H1 (cell line): ENCODE measurements around the gene OR52B6. TPM values are rescaled to one million over a fixed set of nuclear protein-coding genes. Genes with fewer than 3 reads are reported as not detected.

ENCODE experiments used
- CTCF ChIA-PET: fragments of 300-600 bp; sonication (Branson Sonifier 250); formaldehyde crosslinking; loops from one replicate; lab custom pipeline; 2021; ENCODE audit not compliant: partially characterized antibody; lab: Charles Lee
- POLR2A ChIA-PET: fragments of 300-600 bp; sonication (Branson Sonifier 250); formaldehyde crosslinking; loops from one replicate; lab custom pipeline; 2021; ENCODE audit warnings: inconsistent platforms; ENCODE audit not compliant: partially characterized antibody; lab: Charles Lee
- DNase-seq, 2 experiments: peaks; one replicate each; pipeline versions ENCODE4 v3.0.0 to v3.0.0-alpha.2; 2010 to 2022; ENCODE audit warnings: low spot score in 2 of 2, low read depth in 1 of 2, mixed read lengths in 1 of 2
- FAIRE-seq: peaks from 2 replicates; lab custom pipeline; 2011; peaks lifted over from hg19 to GRCh38; lab: Jason Lieb, UNC
- H2AFZ ChIP-seq: 2 replicates; pipeline ENCODE4 v1.8.1; 2012; ENCODE audit warnings: low read length, inconsistent platforms
- H2AK5ac ChIP-seq: 2 replicates; pipeline ENCODE4 v1.6.1; 2013; ENCODE audit warnings: low read depth, low read length
- H2BK120ac ChIP-seq: replicated peaks from 2 replicates; pipeline ENCODE3; 2013; ENCODE audit warnings: low read depth, low read length, inconsistent platforms
- H2BK12ac ChIP-seq: 2 replicates; pipeline ENCODE4 v1.6.1; 2013; ENCODE audit warnings: low read depth, low read length
- H2BK15ac ChIP-seq: 2 replicates; pipeline ENCODE4 v1.6.1; 2013; ENCODE audit warnings: low read length
- H2BK20ac ChIP-seq: 2 replicates; pipeline ENCODE4 v1.6.1; 2013; ENCODE audit warnings: low read length
- H2BK5ac ChIP-seq: 2 replicates; pipeline ENCODE4 v1.6.1; 2013; ENCODE audit warnings: low read depth, low read length
- H3K14ac ChIP-seq: 2 replicates; pipeline ENCODE4 v1.6.1; 2013; ENCODE audit warnings: inconsistent platforms; ENCODE audit not compliant: insufficient read length
- H3K18ac ChIP-seq: 2 replicates; pipeline ENCODE4 v1.6.1; 2013; ENCODE audit warnings: low read length; ENCODE audit errors: extremely low read depth
- H3K23ac ChIP-seq: 2 replicates; pipeline ENCODE4 v1.6.1; 2013; ENCODE audit warnings: inconsistent platforms; ENCODE audit not compliant: insufficient read length
- H3K23me2 ChIP-seq: 2 replicates; pipeline ENCODE4 v1.6.1; 2013; ENCODE audit warnings: low read depth, low read length
- H3K27ac ChIP-seq: 2 replicates; pipeline ENCODE4 v1.6.1; 2011; ENCODE audit warnings: low read depth, low read length, inconsistent platforms
- H3K27me3 ChIP-seq, 4 experiments: replicated peaks in 1 of 4; 1 replicate in 1 of 4; 2 replicates in 3 of 4; pipeline versions ENCODE4 v1.6.1 to v1.8.1; 2011 to 2013; ENCODE audit warnings: low read length in 3 of 4, mild to moderate bottlenecking in 3 of 4, inconsistent platforms in 2 of 4, mixed read lengths in 2 of 4, moderate library complexity in 1 of 4; ENCODE audit not compliant: control insufficient read depth in 3 of 4, insufficient read depth in 3 of 4; ENCODE audit errors: extremely low read depth in 1 of 4
- H3K36me3 ChIP-seq, 4 experiments: 2 replicates each; pipeline versions ENCODE4 v1.6.1 to v1.8.1; 2011 to 2013; ENCODE audit warnings: mild to moderate bottlenecking in 4 of 4, low read length in 3 of 4, moderate library complexity in 2 of 4, control low read depth in 1 of 4, inconsistent platforms in 1 of 4; ENCODE audit not compliant: insufficient read depth in 4 of 4, control insufficient read depth in 2 of 4
- H3K4ac ChIP-seq: replicated peaks from 2 replicates; pipeline ENCODE3; 2013; ENCODE audit warnings: low read length, low read depth, mixed read lengths, inconsistent platforms; ENCODE audit not compliant: insufficient read length
- H3K4me1 ChIP-seq, 4 experiments: replicated peaks in 1 of 4; 1 replicate in 1 of 4; 2 replicates in 3 of 4; pipeline versions ENCODE4 v1.6.1 to v1.8.1; 2011 to 2013; ENCODE audit warnings: low read length in 3 of 4, inconsistent platforms in 2 of 4, mixed read lengths in 1 of 4; ENCODE audit not compliant: insufficient read depth in 4 of 4, control insufficient read depth in 3 of 4
- H3K4me2 ChIP-seq, 2 experiments: 2 replicates each; pipeline versions ENCODE4 v1.6.1 to v1.8.1; 2011 to 2013; ENCODE audit warnings: low read depth in 2 of 2, low read length in 2 of 2, control low read depth in 1 of 2, inconsistent platforms in 1 of 2, mild to moderate bottlenecking in 1 of 2; ENCODE audit not compliant: insufficient read depth in 1 of 2
- H3K4me3 ChIP-seq, 4 experiments: fragments of 200-600, 300-600 bp in 1 of 4; sonication (generic), shearing (Covaris generic), sonication (Bioruptor Twin) in 1 of 4; 2 replicates each; pipeline versions ENCODE4 v1.5.1 to v1.8.1; 2011 to 2016; ENCODE audit warnings: low read length in 4 of 4, low read depth in 3 of 4, control low read depth in 2 of 4, inconsistent platforms in 2 of 4, mild to moderate bottlenecking in 2 of 4, mixed read lengths in 1 of 4, moderate library complexity in 1 of 4; ENCODE audit not compliant: insufficient read depth in 2 of 4; ENCODE audit errors: extremely low read depth in 1 of 4
- H3K56ac ChIP-seq: replicated peaks from 2 replicates; pipeline ENCODE3; 2013; ENCODE audit warnings: low read depth, mild to moderate bottlenecking, mixed read lengths, low read length, inconsistent platforms; ENCODE audit not compliant: insufficient read length
- H3K79me1 ChIP-seq: 2 replicates; pipeline ENCODE4 v1.6.1; 2013; ENCODE audit warnings: low read depth, low read length, control low read depth
- H3K79me2 ChIP-seq, 2 experiments: 2 replicates each; pipeline versions ENCODE4 v1.6.1 to v1.8.1; 2012 to 2013; ENCODE audit warnings: low read length in 2 of 2, mild to moderate bottlenecking in 2 of 2, inconsistent platforms in 1 of 2; ENCODE audit not compliant: insufficient read depth in 2 of 2, control insufficient read depth in 1 of 2
- H3K9ac ChIP-seq, 4 experiments: replicated peaks in 1 of 4; 1 replicate in 1 of 4; 2 replicates in 3 of 4; pipeline versions ENCODE4 v1.6.1 to v1.8.1; 2011 to 2013; ENCODE audit warnings: low read depth in 3 of 4, low read length in 3 of 4, control low read depth in 2 of 4, mild to moderate bottlenecking in 2 of 4, moderate library complexity in 2 of 4, inconsistent platforms in 1 of 4; ENCODE audit errors: extremely low read depth in 1 of 4
- H3K9me3 ChIP-seq, 2 experiments: 2 replicates each; pipeline versions ENCODE4 v1.6.1 to v1.8.1; 2012 to 2013; ENCODE audit warnings: mild to moderate bottlenecking in 2 of 2, moderate library complexity in 2 of 2, control low read depth in 1 of 2, inconsistent platforms in 1 of 2, low read depth in 1 of 2, low read length in 1 of 2, mixed read lengths in 1 of 2; ENCODE audit not compliant: insufficient read depth in 2 of 2
- H4K20me1 ChIP-seq, 2 experiments: replicated peaks in 1 of 2; 2 replicates each; pipeline versions ENCODE3 to v1.8.1; 2011 to 2013; ENCODE audit warnings: inconsistent platforms in 2 of 2, low read length in 2 of 2, mild to moderate bottlenecking in 1 of 2; ENCODE audit not compliant: insufficient read depth in 2 of 2, control insufficient read depth in 1 of 2
- H4K5ac ChIP-seq: 2 replicates; pipeline ENCODE4 v1.6.1; 2013; ENCODE audit warnings: low read length, low read depth, mixed read lengths, inconsistent platforms; ENCODE audit not compliant: insufficient read length
- H4K8ac ChIP-seq: 2 replicates; pipeline ENCODE4 v1.8.0; 2013; ENCODE audit warnings: mild to moderate bottlenecking, moderate library complexity, low read length, inconsistent platforms; ENCODE audit not compliant: insufficient read depth; ENCODE audit errors: extremely low read depth
- H4K91ac ChIP-seq: replicated peaks from 2 replicates; pipeline ENCODE3; 2013; ENCODE audit warnings: low read length, mixed read lengths, inconsistent platforms; ENCODE audit not compliant: insufficient read length
- RAD21 ChIP-seq, 2 experiments: IDR thresholded peaks in 1 of 2; conservative IDR thresholded peaks in 1 of 2; 2 replicates each; pipeline ENCODE4 v1.6.1; 2011; ENCODE audit warnings: low read depth in 2 of 2, low read length in 2 of 2, improper control_type of control experiment in 1 of 2, inconsistent platforms in 1 of 2, mild to moderate bottlenecking in 1 of 2, moderate library complexity in 1 of 2
- TAF7 ChIP-seq: optimal IDR thresholded peaks from 2 replicates; pipeline ENCODE3; 2011; ENCODE audit warnings: low read depth, mild to moderate bottlenecking, inconsistent platforms, low read length, moderate library complexity, borderline replicate concordance
- TBP ChIP-seq: IDR thresholded peaks from 2 replicates; pipeline ENCODE4 v1.6.1; 2011; ENCODE audit warnings: low read depth, low read length, improper control_type of control experiment
- polyA plus RNA-seq, 7 experiments: library from polyadenylated mRNA; depleted of rRNA in 3 of 7; stranded (reverse) in 5 of 7; unstranded in 2 of 7; fragments of >200 nt in 5 of 7; fragments of 200-250 nt in 2 of 7; gene quantifications; 1 replicate in 5 of 7; 2 replicates in 1 of 7; 4 replicates in 1 of 7; pipeline versions ENCODE4 v1.2.1 to v1.2.3, GENCODE V29; 2011 to 2013; ENCODE audit warnings: missing spikeins in 2 of 7, mixed read lengths in 2 of 7
- total RNA-seq: library from RNA; stranded (reverse); fragmentation: NEBNext Ultra II Directional; extraction: Animal tissue kit (Norgen Biotek cat#: 25700); gene quantifications from 2 replicates; pipeline ENCODE4 v1.2.1, GENCODE V29; 2021

The OR52B6 gene
- total and polyA plus RNA-seq, 2 of the 8 experiments (the other 6 are each of a cell fraction or from before 2014, with no cell fraction given): not detected

DNA sequence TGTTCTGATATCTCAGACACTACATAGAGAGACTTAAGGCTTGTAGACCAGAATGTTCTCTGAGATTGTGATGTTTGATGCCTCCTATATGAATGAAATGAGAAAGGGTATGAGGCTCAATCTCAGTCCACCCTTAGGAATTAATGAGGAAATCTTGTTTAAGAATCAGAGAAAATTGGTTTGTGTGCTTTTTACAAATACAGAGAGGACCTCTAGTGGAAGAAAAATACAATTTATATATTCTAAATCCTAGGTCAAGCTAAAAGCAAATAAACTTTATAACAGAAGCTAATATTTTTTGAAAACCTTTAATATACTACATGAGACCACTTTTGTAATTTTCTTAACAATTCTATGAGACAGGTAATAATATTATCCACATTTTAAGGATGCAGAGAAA is 27.3 kb upstream of the OR52B6 start:
- Histone ChIP-seq H3K79me2 (no peaks in the 10 kb centered on the region), H3K23me2 (no peaks in the 10 kb centered on the region), H3K9me3 (no peaks in the 10 kb centered on the region), H3K14ac (no peak overlapping the region), H3K4ac (no peak overlapping the region), H4K91ac (no peak overlapping the region), H2BK15ac (no peak overlapping the region), H3K18ac (no peak overlapping the region), H3K27me3 (no peaks in the 10 kb centered on the region), H3K56ac (no peak overlapping the region), H2BK5ac (no peak overlapping the region), H3K9ac (peak overlapping the region in 1 of 4 experiments; percentile 49; a peak in 1 of 7 replicates), H3K79me1 (no peaks in the 10 kb centered on the region), H3K27ac (no peak overlapping the region), H3K36me3 (no peaks in the 10 kb centered on the region), H3K23ac (no peak overlapping the region), H4K5ac (no peak overlapping the region), H2AK5ac (no peak overlapping the region), H2AFZ (0 out of 2 replicates have a peak overlapping the region, but pooled peaks have one; percentile 50), H3K4me1 (peaks cover 0 to 6% (median 0%) of the 10 kb centered on the region in 4 experiments; a peak in 2 of 7 replicates), H2BK20ac (no peak overlapping the region), H3K4me2 (no peak overlapping the region), H4K20me1 (no peaks in the 10 kb centered on the region), H2BK12ac (no peak overlapping the region), H3K4me3 (no peak overlapping the region), H2BK120ac (no peak overlapping the region), H4K8ac (no peak overlapping the region)
- TF ChIP-seq TAF7 (no peak), TBP (no peak), RAD21 (IDR thresholded peaks at IDR 0.05 in 1 of 2, conservative IDR thresholded peaks at IDR 0.05 in 1 of 2; ENCODE audit: low read depth in 2 of 2, low read length in 2 of 2) (peak in 1 of 2 experiments; percentile 30; a peak in 2 of 4 replicates)
- CTCF ChIA-PET: interaction anchor here (0.7 to 1.0 kb wide), 3 partner anchors 11 to 46 kb away, joined by 3 read pairs; partner anchors contain the start of gene UBQLNL
- POLR2A ChIA-PET: no interaction called here
- no peak for DNase-seq
- no peak for FAIRE-seq
